Thoracic aorta (tissue), 2 donors: Measurements from ENCODE around the gene CSF1R. TPM values are rescaled to one million over a fixed set of nuclear protein-coding genes. Genes with fewer than 3 reads are reported as not detected.

Experiments used
- ATAC-seq: fragments of 150-250 bp; one replicate; pipeline ENCODE4 v1.8.0; 2017; ENCODE audit warnings: low read depth; ENCODE audit not compliant: insufficient number of reproducible peaks, low FRiP score
- DNase-seq: peaks from one replicate; pipeline ENCODE4 v3.0.0-alpha.2; 2020; ENCODE audit warnings: low spot score
- H3K27ac ChIP-seq, 2 donors: fragments of 200-600 bp; sonication (generic); 1 replicate in 1 of 2; 2 replicates in 1 of 2; pipeline ENCODE4 v1.5.1; 2016; ENCODE audit warnings: mild to moderate bottlenecking in 2 of 2, moderate library complexity in 2 of 2
- H3K27me3 ChIP-seq: fragments of 200-600 bp; sonication (generic); replicated peaks from 2 replicates; pipeline ENCODE4 v1.6.0; 2016; ENCODE audit warnings: mild to moderate bottlenecking; ENCODE audit not compliant: insufficient read depth
- H3K36me3 ChIP-seq: fragments of 200-600 bp; sonication (generic); one replicate; pipeline ENCODE4 v1.5.1; 2016
- H3K4me1 ChIP-seq, 2 donors: fragments of 200-600 bp; sonication (generic); 1 replicate in 1 of 2; 2 replicates in 1 of 2; pipeline versions ENCODE4 v1.5.1 to v1.6.0; 2016; ENCODE audit warnings: low read depth in 2 of 2, mild to moderate bottlenecking in 1 of 2; ENCODE audit not compliant: control insufficient read depth in 1 of 2
- H3K4me3 ChIP-seq: fragments of 200-600 bp; sonication (generic); 2 replicates; pipeline ENCODE4 v1.5.1; 2016; ENCODE audit warnings: mild to moderate bottlenecking
- H3K9me3 ChIP-seq: fragments of 200-600 bp; sonication (generic); 2 replicates; pipeline ENCODE4 v1.5.1; 2016
- CTCF ChIP-seq: fragments of 200-600 bp; sonication (generic); IDR thresholded peaks from one replicate; pipeline ENCODE4 v1.5.1; 2019; ENCODE audit warnings: antibody characterized with exemption
- total RNA-seq, 2 donors: library from RNA; depleted of rRNA; stranded (reverse); fragments of >200 nt; gene quantifications; one replicate each; pipeline versions ENCODE4 v1.1.0 to v1.2.3, GENCODE V29; 2016

Gene CSF1R
- total RNA-seq, 2 donors from 2014 or later: 76.3 to 98.6 TPM

DNA sequence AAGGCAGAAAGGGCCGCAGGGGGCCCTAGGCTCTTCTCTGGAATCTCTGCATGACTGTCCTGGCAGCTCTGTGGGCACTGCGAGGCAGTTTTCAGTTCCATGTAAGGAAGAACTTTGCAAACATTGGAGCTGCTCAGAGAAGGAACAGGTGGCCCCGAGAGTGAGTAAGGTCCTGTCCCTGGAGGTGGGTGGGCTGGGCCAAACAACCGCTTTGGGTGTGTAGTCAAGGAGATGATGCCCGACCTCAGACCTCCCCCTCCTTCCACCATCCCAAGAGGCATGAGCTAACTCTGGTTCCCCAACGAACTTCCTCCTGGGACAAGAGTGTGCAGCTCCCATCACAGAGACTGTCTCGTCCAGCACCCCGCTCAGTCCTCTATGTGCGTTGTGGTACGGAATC is 20.5 kb downstream of the CSF1R start:
- ATAC-seq (peak; percentile 44), DNase-seq (no peak)
- peaks cover 4 to 8% of the 10 kb centered on the region in 2 donors for H3K4me1 ChIP-seq
- TF ChIP-seq CTCF: no peak
- no peaks in the 10 kb centered on the region for H3K36me3 ChIP-seq
- no peaks in the 10 kb centered on the region for H3K27me3 ChIP-seq
- no peaks in the 10 kb centered on the region for H3K9me3 ChIP-seq
- no peak overlapping the region for H3K4me3 ChIP-seq
- H3K27ac ChIP-seq: peak overlapping the region in 1 of 2 donors; percentile 58

- ATAC-seq (no peak), DNase-seq (no peak)
- Histone ChIP-seq H3K27ac (peak overlapping the region in 1 of 2 donors; percentile 58), H3K4me1 (peaks cover 4 to 8% of the 10 kb centered on the region in 2 donors), H3K36me3 (no peaks in the 10 kb centered on the region), H3K9me3 (no peaks in the 10 kb centered on the region), H3K27me3 (no peaks in the 10 kb centered on the region), H3K4me3 (no peak overlapping the region)
- TF ChIP-seq CTCF: no peak
Observed at GRCh38 chr5:150065346-150065745, 21.0 kb downstream of the CSF1R start.

GRCh38 chr5:150064681-150065220 is 21.6 kb downstream of the CSF1R start:
- no peak for ATAC-seq
- no peak for DNase-seq
- no peak for TF ChIP-seq CTCF
- H3K4me3 ChIP-seq: no peak overlapping the region
- no peaks in the 10 kb centered on the region for H3K36me3 ChIP-seq
- no peaks in the 10 kb centered on the region for H3K9me3 ChIP-seq
- H3K27me3 ChIP-seq: no peaks in the 10 kb centered on the region
- H3K27ac ChIP-seq: peak overlapping the region in 1 of 2 donors; percentile 58
- peaks cover 4 to 8% of the 10 kb centered on the region in 2 donors for H3K4me1 ChIP-seq

DNA sequence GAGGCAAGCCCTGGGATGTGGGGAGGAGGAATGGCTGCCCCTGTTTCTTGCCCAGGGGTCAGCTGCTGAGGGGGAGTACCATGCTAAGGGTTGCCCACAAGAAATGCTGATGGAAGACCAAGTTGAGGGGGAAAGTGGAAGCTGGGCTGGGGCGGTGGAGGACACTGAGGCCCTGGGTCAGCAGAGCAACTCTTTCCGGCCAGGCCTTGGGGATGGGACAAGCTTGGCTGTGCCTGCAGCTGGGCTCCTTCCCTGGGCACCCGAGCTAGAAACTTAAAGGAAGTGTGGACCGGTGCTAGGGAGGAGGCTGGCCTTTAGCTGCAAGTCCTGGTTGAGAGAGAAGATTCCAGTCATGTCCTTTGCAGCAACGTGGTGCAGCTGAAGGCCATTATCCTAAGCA is 22.7 kb downstream of the CSF1R start:
- Histone ChIP-seq H3K4me3 (no peak overlapping the region), H3K36me3 (no peaks in the 10 kb centered on the region), H3K4me1 (peaks cover 4 to 8% of the 10 kb centered on the region in 2 donors), H3K9me3 (no peaks in the 10 kb centered on the region), H3K27me3 (no peaks in the 10 kb centered on the region), H3K27ac (no peak overlapping the region)
- no peak for DNase-seq
- ATAC-seq: no peak
- TF ChIP-seq CTCF: no peak

- ATAC-seq (no peak), DNase-seq (no peak)
- Histone ChIP-seq H3K27ac (no peak overlapping the region), H3K9me3 (no peaks in the 10 kb centered on the region), H3K27me3 (no peaks in the 10 kb centered on the region), H3K36me3 (no peaks in the 10 kb centered on the region), H3K4me1 (peaks cover 4 to 8% of the 10 kb centered on the region in 2 donors), H3K4me3 (no peak overlapping the region)
- TF ChIP-seq CTCF: no peak
Observed at GRCh38 chr5:150062216-150062922, 24.0 kb downstream of the CSF1R start.
